Stimulated activated CD8-positive, alpha-beta memory T cell treated with anti-CD3 and anti-CD28 coated beads, Interleukin-12 subunit alpha, Interleukin-12 subunit beta, amount 100 ng/mL, for 24 hours (primary cell): ENCODE data around the gene CD274.
"Not testable (repeated sequence)": the region's sequence is repeated elsewhere in the genome, so short reads cannot be mapped to it uniquely, and the experiment has no call there.

ENCODE experiments used
- DNase-seq: peaks from one replicate; pipeline ENCODE4 v3.0.0-alpha.2; 2020; ENCODE audit errors: extremely low read depth

The CD274 gene

GRCh38 chr9:5466766-5467165 lies 16.4 kb downstream of the CD274 start:
- no peak for DNase-seq

DNA sequence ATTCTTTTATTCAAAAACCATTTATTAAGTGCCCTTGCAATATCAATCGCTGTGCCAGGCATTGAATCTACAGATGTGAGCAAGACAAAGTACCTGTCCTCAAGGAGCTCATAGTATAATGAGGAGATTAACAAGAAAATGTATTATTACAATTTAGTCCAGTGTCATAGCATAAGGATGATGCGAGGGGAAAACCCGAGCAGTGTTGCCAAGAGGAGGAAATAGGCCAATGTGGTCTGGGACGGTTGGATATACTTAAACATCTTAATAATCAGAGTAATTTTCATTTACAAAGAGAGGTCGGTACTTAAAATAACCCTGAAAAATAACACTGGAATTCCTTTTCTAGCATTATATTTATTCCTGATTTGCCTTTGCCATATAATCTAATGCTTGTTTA lies 18.5 kb downstream of the CD274 start:
- DNase-seq, result no peak

DNA sequence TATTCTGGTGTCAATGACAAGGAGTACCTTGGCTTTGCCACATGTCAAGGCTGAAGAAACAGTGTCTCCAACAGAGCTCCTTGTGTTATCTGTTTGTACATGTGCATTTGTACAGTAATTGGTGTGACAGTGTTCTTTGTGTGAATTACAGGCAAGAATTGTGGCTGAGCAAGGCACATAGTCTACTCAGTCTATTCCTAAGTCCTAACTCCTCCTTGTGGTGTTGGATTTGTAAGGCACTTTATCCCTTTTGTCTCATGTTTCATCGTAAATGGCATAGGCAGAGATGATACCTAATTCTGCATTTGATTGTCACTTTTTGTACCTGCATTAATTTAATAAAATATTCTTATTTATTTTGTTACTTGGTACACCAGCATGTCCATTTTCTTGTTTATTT lies 19.8 kb downstream of the CD274 start:
- no peak for DNase-seq

DNA sequence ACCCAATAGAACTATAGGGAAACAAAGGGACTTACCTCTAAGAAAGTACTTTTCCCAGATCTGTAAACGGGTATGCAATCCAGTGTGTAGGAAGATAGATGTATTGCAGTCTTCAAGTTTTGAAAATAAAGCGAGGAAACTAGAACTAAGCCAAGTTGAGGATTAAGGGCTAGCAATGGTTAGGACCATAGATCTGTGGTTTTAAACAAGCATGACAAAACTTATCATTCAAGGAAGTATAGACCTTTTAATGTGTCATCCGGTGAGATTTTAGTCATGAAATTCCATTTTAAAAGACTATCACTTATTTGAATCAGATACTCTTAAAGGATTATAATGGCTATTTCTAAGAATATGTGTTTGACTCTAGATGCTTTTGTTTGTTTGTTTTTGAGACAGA lies 20.5 kb downstream of the CD274 start:
- DNase-seq, result no peak

- DNase-seq, result not testable (repeated sequence)
Measured at GRCh38 chr9:5475611-5476010, 25.3 kb downstream of the CD274 start.

DNA sequence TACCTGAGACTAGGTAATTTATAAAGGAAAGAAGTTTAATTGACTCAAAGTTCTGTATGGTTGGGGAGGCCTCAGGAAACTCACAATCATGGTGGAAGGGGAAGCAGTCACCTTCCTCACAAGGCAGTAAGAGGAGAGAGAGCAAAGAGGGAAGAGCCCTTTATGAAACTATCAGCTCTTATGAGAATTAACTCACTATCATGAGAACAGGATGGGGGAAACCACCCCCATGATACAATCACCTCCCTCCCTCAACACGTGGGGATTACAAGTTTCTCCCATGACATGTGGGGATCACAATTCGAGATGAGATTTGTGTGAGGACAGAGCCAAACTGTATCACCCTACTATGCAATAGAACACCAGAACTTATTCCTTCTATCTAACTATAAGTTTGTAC lies 27.9 kb downstream of the CD274 start:
- no peak for DNase-seq

DNA sequence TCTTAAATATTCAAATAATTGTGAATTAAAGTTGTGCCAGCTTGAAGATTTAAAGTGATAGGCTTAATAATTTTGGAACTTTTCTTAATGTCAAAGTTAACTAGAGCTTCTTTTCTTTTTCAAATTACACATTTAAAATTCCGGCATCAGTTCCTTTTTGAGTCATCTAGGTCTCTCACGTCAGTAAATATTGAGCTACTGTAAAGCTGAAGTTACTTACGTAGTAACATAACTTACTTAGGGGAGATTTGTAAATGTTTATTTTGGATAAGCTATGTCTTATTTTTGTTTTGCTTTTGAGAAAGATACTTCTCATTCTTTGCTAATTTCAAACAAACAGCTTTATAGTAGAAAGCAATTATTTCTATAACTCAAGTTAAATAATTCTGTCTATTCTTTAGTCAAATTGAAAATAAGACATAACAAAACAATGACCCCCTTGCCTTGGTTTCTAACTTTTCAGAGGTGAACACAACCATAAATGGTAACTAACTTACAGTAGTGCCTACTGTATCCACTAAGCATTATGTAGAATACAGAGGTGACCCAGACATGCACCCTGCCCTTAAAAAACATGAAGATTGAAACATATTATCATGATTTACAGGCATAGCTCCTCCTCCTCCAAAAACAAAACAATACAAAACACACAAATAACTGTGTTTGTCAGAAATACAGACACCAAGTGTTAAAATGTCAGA lies 29.8 kb downstream of the CD274 start:
- no peak for DNase-seq

DNA sequence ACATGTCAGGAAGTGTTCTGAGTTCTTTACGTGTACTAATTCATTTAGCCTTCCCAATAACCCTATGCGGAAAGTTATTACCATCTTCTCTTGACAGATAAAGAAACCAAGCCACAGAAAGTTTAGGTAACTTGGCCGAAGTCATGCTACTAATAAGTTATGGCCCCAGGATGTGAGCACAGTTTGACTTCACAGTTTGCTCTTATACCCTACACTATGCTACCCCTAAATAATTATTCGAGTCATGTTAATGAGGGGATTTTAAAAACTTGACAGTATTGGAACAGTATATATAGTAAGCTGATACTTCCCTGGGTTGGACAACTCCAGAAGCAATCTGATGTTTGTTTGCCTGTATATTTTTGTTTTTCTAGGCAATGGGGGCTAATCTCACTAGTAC lies 30.6 kb downstream of the CD274 start:
- DNase-seq, result no peak

- no peak for DNase-seq
Measured at GRCh38 chr9:5481322-5482040, 31.1 kb downstream of the CD274 start.

DNA sequence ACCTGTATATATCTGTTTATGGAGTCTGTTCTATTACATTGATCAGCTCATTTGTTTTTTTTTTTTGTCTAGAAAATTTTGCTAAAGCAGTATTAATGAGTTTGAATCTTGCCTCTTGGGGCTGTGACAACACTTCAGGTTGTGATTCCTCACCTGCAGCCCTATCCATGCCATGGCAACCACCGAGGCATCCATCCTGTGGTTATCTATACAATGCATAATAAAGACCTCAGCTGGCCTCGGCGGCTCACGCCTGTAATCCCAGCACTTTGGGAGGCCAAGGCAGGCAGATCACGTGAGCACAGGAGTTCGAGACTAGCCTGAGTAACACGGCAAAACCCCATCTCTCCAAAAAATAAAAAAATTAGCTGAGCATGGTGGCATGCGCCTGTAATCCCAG lies 31.9 kb downstream of the CD274 start:
- no peak for DNase-seq

DNA sequence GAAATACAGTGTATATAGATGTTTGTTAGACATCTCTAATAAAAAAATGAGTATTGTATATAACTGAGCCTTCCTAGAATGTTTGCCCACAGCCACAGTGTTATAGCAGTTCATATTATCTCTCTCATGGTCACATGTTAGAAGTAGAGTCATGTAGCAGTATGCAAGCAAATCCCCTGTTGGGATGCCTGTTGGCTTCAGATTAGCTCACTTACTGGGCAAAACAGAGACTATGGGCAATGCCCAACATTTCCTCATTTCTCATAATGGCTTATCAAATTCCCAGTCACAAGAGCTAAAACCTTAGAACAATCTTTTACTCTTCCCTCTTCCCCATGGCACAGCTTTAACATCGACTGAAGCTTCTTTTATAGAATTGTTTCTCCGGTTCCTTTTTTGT lies 33.0 kb downstream of the CD274 start:
- DNase-seq, result no peak

DNA sequence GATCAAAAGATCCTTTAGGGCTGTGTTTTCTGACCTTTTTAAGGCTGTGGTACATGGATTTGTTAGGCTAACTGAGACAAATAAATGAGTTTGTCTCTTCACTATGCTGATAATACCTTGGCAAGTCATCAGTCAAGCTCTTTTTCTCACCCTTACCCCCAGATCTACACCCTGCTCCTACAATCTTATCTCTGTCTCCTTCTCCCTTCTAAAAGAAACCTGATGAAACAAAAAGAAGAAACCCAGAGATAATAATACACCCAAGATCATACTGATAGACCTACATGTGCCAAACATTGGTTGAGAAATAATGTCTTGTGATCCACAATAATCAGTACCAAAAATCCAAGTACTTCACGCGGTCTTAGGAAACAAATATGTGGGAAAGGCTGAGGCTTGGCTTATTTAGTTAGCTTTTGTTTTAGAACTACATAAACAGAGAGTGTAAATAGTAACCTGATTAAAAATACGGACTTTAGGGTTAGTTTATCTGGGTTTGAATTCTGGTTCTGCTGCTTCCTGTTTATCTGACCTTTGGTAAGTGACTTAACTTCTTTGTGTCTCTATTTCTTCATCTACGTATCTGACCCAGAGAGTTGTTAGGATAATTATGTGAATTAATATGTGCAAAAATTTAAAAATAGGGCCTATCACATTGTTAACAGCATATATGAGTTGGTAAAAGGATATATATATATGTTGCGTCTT lies 35.2 kb downstream of the CD274 start:
- DNase-seq, result no peak

GRCh38 chr9:5486988-5487387 lies 36.6 kb downstream of the CD274 start:
- DNase-seq, result no peak

- DNase-seq, result no peak
Measured at GRCh38 chr9:5488221-5489008, 38.1 kb downstream of the CD274 start.

- no peak for DNase-seq
Measured at GRCh38 chr9:5489630-5490490, 39.5 kb downstream of the CD274 start.

- DNase-seq, result no peak
Measured at GRCh38 chr9:5492965-5493678, 42.8 kb downstream of the CD274 start.

DNA sequence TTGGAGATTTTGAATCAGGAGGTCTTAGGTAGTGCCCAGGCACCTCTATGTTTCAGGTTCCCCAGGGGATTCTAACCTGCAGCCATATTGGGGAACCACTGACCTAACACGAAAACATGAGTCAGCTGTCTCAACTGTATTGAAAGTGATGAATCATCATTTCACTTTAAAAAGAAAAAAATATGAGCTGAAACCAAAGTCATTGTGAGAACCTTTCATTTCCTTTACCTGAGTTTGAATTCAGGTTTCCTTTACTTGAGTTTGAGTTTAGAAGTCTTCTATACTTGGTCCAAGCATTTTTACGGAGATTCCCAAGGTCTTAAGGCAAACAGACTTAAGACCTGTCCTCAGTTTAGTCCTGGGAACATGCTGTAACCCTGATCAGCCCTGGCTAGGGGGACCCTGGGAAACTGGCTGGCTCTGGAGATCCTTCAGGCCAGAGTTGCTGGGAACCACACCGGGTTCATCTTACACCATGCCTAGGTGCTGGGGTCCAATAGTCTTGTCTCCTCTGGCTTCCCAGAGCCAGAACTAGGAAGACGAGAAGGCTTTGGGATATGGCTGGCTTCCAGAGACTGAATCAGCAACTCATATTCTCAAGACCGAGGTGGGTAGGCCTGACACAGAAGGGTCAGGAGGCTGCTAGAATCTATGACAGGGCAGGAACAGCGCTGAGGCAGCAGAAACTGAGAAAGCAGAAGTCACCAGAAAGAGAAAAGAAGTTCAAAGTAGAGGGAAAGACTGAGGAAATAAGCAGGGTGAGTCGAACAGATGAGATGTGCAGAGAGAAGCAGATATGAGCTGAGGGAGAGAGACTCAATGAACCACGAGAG lies 43.6 kb downstream of the CD274 start:
- DNase-seq, result no peak

DNA sequence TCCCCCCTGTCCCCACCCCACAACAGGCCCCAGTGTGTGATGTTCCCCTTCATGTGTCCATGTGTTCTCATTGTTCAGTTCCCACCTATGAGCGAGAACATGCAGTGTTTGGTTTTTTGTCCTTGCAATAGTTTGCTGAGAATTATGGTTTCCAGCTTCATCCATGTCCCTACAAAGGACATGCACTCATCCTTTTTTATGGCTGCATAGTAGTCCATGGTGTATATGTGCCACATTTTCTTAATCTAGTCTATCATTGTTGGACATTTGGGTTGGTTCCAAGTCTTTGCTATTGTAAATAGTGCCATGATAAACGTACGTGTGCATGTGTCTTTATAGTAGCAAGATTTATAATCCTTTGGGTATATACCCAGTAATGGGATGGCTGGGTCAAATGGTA lies 44.4 kb downstream of the CD274 start:
- DNase-seq, result not testable (repeated sequence)

GRCh38 chr9:5499157-5499556 lies 48.8 kb downstream of the CD274 start:
- no peak for DNase-seq
